ENCODE data around the gene RAD51B.

Gene RAD51B

GRCh38 chr14:68404652-68405183 lies 585.1 kb downstream of the RAD51B start:
- H3K9me3 ChIP-seq (replicated peaks; ENCODE audit: insufficient read depth, low read length) = no peaks in the 10 kb centered on the region
- H3K36me3 ChIP-seq (replicated peaks; ENCODE audit: insufficient read depth, low read length) = no peaks in the 10 kb centered on the region
- no peaks in the 10 kb centered on the region for H3K27me3 ChIP-seq (replicated peaks; ENCODE audit: insufficient read depth, low read length)
- TF ChIP-seq, protein P1, sequence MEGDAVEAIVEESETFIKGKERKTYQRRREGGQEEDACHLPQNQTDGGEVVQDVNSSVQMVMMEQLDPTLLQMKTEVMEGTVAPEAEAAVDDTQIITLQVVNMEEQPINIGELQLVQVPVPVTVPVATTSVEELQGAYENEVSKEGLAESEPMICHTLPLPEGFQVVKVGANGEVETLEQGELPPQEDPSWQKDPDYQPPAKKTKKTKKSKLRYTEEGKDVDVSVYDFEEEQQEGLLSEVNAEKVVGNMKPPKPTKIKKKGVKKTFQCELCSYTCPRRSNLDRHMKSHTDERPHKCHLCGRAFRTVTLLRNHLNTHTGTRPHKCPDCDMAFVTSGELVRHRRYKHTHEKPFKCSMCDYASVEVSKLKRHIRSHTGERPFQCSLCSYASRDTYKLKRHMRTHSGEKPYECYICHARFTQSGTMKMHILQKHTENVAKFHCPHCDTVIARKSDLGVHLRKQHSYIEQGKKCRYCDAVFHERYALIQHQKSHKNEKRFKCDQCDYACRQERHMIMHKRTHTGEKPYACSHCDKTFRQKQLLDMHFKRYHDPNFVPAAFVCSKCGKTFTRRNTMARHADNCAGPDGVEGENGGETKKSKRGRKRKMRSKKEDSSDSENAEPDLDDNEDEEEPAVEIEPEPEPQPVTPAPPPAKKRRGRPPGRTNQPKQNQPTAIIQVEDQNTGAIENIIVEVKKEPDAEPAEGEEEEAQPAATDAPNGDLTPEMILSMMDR (IDR thresholded peaks at IDR 0.05; ENCODE audit: low read length) = no peak
- TF ChIP-seq EZH2 (optimal IDR thresholded peaks at IDR 0.05; ENCODE audit: low read depth, low read length) (no peak), EZH2phosphoT487 (IDR thresholded peaks at IDR 0.05; ENCODE audit: low read length) (no peak)
- no peaks in the 10 kb centered on the region for H3K4me1 ChIP-seq (ENCODE audit: low read length)
- no peaks in the 10 kb centered on the region for H4K20me1 ChIP-seq (ENCODE audit: insufficient read depth, low read length)
- no peaks in the 10 kb centered on the region for H3K79me2 ChIP-seq (ENCODE audit: low read length)
- H3K9ac ChIP-seq (ENCODE audit: low read length) = no peak overlapping the region
- no peak for DNase-seq
- no peak overlapping the region for H3K4me2 ChIP-seq (ENCODE audit: low read depth, low read length)
- H3K27ac ChIP-seq (ENCODE audit: low read length) = no peak overlapping the region
- H3K9me2 ChIP-seq (replicated peaks; ENCODE audit: insufficient read depth, low read length) = no peaks in the 10 kb centered on the region
- H2AFZ ChIP-seq (ENCODE audit: low read length) = no peak overlapping the region
- H3F3A ChIP-seq (ENCODE audit: insufficient read depth, low read length) = no peaks in the 10 kb centered on the region
- no peak overlapping the region for H3K4me3 ChIP-seq (ENCODE audit: low read length)

- Histone ChIP-seq H3F3A (ENCODE audit: insufficient read depth, low read length) (no peaks in the 10 kb centered on the region), H3K4me3 (ENCODE audit: low read length) (no peak overlapping the region), H3K36me3 (replicated peaks; ENCODE audit: insufficient read depth, low read length) (no peaks in the 10 kb centered on the region), H3K9ac (ENCODE audit: low read length) (no peak overlapping the region), H3K27me3 (replicated peaks; ENCODE audit: insufficient read depth, low read length) (no peaks in the 10 kb centered on the region), H3K4me2 (ENCODE audit: low read depth, low read length) (no peak overlapping the region), H3K4me1 (ENCODE audit: low read length) (no peaks in the 10 kb centered on the region), H4K20me1 (ENCODE audit: insufficient read depth, low read length) (no peaks in the 10 kb centered on the region), H3K9me2 (replicated peaks; ENCODE audit: insufficient read depth, low read length) (no peaks in the 10 kb centered on the region), H3K27ac (ENCODE audit: low read length) (no peak overlapping the region), H2AFZ (ENCODE audit: low read length) (no peak overlapping the region), H3K79me2 (ENCODE audit: low read length) (no peaks in the 10 kb centered on the region), H3K9me3 (replicated peaks; ENCODE audit: insufficient read depth, low read length) (no peaks in the 10 kb centered on the region)
- TF ChIP-seq, protein P1 (IDR thresholded peaks at IDR 0.05; ENCODE audit: low read length) = no peak
- TF ChIP-seq EZH2phosphoT487 (IDR thresholded peaks at IDR 0.05; ENCODE audit: low read length) = no peak
- no peak for TF ChIP-seq EZH2 (optimal IDR thresholded peaks at IDR 0.05; ENCODE audit: low read depth, low read length)
- DNase-seq = no peak
Observed at GRCh38 chr14:68405961-68406360, 586.4 kb downstream of the RAD51B start.

DNA sequence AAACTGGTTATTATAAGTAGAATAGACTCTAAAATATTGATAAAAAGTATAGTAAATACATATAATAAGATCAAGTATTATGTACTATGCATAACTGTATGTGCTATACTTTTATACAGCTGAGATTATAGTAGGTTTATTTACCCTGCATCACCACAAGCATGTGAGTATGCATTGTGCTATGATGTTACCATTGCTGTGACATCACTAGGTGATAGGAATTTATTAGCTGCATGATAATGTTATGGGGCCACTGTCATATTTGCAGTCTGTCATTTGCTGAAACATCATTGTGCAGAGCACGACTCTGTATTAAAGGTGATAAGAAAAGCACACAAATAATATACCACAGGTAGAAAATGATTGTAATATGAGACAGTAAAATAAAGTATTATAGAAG lies 587.7 kb downstream of the RAD51B start:
- Histone ChIP-seq H3K27me3 (replicated peaks; ENCODE audit: insufficient read depth, low read length) (no peaks in the 10 kb centered on the region), H3K79me2 (ENCODE audit: low read length) (no peaks in the 10 kb centered on the region), H3K36me3 (replicated peaks; ENCODE audit: insufficient read depth, low read length) (no peaks in the 10 kb centered on the region), H3K4me3 (ENCODE audit: low read length) (no peak overlapping the region), H3K9ac (ENCODE audit: low read length) (no peak overlapping the region), H3K4me2 (ENCODE audit: low read depth, low read length) (no peak overlapping the region), H3K9me2 (replicated peaks; ENCODE audit: insufficient read depth, low read length) (no peaks in the 10 kb centered on the region), H3K4me1 (ENCODE audit: low read length) (no peaks in the 10 kb centered on the region), H3K27ac (ENCODE audit: low read length) (no peak overlapping the region), H3F3A (ENCODE audit: insufficient read depth, low read length) (no peaks in the 10 kb centered on the region), H4K20me1 (ENCODE audit: insufficient read depth, low read length) (no peaks in the 10 kb centered on the region), H2AFZ (ENCODE audit: low read length) (no peak overlapping the region), H3K9me3 (replicated peaks; ENCODE audit: insufficient read depth, low read length) (no peaks in the 10 kb centered on the region)
- TF ChIP-seq, protein P1 (IDR thresholded peaks at IDR 0.05; ENCODE audit: low read length) = no peak
- TF ChIP-seq EZH2 (optimal IDR thresholded peaks at IDR 0.05; ENCODE audit: low read depth, low read length) = no peak
- DNase-seq = no peak
